H1 (cell line): ENCODE data around the gene PLEKHG2. TPM values are rescaled to one million over a fixed set of nuclear protein-coding genes. Genes with fewer than 3 reads are reported as not detected.

Experiments used
- CTCF ChIA-PET: fragments of 300-600 bp; sonication (Branson Sonifier 250); formaldehyde crosslinking; loops from one replicate; lab custom pipeline; 2021; ENCODE audit not compliant: partially characterized antibody; lab: Charles Lee
- POLR2A ChIA-PET: fragments of 300-600 bp; sonication (Branson Sonifier 250); formaldehyde crosslinking; loops from one replicate; lab custom pipeline; 2021; ENCODE audit warnings: inconsistent platforms; ENCODE audit not compliant: partially characterized antibody; lab: Charles Lee
- DNase-seq, 2 experiments: peaks; one replicate each; pipeline versions ENCODE4 v3.0.0 to v3.0.0-alpha.2; 2010 to 2022; ENCODE audit warnings: low spot score in 2 of 2, low read depth in 1 of 2, mixed read lengths in 1 of 2
- FAIRE-seq: peaks from 2 replicates; lab custom pipeline; 2011; peaks lifted over from hg19 to GRCh38; lab: Jason Lieb, UNC
- H2AFZ ChIP-seq: 2 replicates; pipeline ENCODE4 v1.8.1; 2012; ENCODE audit warnings: low read length, inconsistent platforms
- H2AK5ac ChIP-seq: 2 replicates; pipeline ENCODE4 v1.6.1; 2013; ENCODE audit warnings: low read depth, low read length
- H2BK120ac ChIP-seq: replicated peaks from 2 replicates; pipeline ENCODE3; 2013; ENCODE audit warnings: low read depth, low read length, inconsistent platforms
- H2BK12ac ChIP-seq: 2 replicates; pipeline ENCODE4 v1.6.1; 2013; ENCODE audit warnings: low read depth, low read length
- H2BK15ac ChIP-seq: 2 replicates; pipeline ENCODE4 v1.6.1; 2013; ENCODE audit warnings: low read length
- H2BK20ac ChIP-seq: 2 replicates; pipeline ENCODE4 v1.6.1; 2013; ENCODE audit warnings: low read length
- H2BK5ac ChIP-seq: 2 replicates; pipeline ENCODE4 v1.6.1; 2013; ENCODE audit warnings: low read depth, low read length
- H3K14ac ChIP-seq: 2 replicates; pipeline ENCODE4 v1.6.1; 2013; ENCODE audit warnings: inconsistent platforms; ENCODE audit not compliant: insufficient read length
- H3K18ac ChIP-seq: 2 replicates; pipeline ENCODE4 v1.6.1; 2013; ENCODE audit warnings: low read length; ENCODE audit errors: extremely low read depth
- H3K23ac ChIP-seq: 2 replicates; pipeline ENCODE4 v1.6.1; 2013; ENCODE audit warnings: inconsistent platforms; ENCODE audit not compliant: insufficient read length
- H3K23me2 ChIP-seq: 2 replicates; pipeline ENCODE4 v1.6.1; 2013; ENCODE audit warnings: low read depth, low read length
- H3K27ac ChIP-seq: 2 replicates; pipeline ENCODE4 v1.6.1; 2011; ENCODE audit warnings: low read depth, low read length, inconsistent platforms
- H3K27me3 ChIP-seq, 4 experiments: replicated peaks in 1 of 4; 1 replicate in 1 of 4; 2 replicates in 3 of 4; pipeline versions ENCODE4 v1.6.1 to v1.8.1; 2011 to 2013; ENCODE audit warnings: low read length in 3 of 4, mild to moderate bottlenecking in 3 of 4, inconsistent platforms in 2 of 4, mixed read lengths in 2 of 4, moderate library complexity in 1 of 4; ENCODE audit not compliant: control insufficient read depth in 3 of 4, insufficient read depth in 3 of 4; ENCODE audit errors: extremely low read depth in 1 of 4
- H3K36me3 ChIP-seq, 4 experiments: 2 replicates each; pipeline versions ENCODE4 v1.6.1 to v1.8.1; 2011 to 2013; ENCODE audit warnings: mild to moderate bottlenecking in 4 of 4, low read length in 3 of 4, moderate library complexity in 2 of 4, control low read depth in 1 of 4, inconsistent platforms in 1 of 4; ENCODE audit not compliant: insufficient read depth in 4 of 4, control insufficient read depth in 2 of 4
- H3K4ac ChIP-seq: replicated peaks from 2 replicates; pipeline ENCODE3; 2013; ENCODE audit warnings: low read length, low read depth, mixed read lengths, inconsistent platforms; ENCODE audit not compliant: insufficient read length
- H3K4me1 ChIP-seq, 4 experiments: replicated peaks in 1 of 4; 1 replicate in 1 of 4; 2 replicates in 3 of 4; pipeline versions ENCODE4 v1.6.1 to v1.8.1; 2011 to 2013; ENCODE audit warnings: low read length in 3 of 4, inconsistent platforms in 2 of 4, mixed read lengths in 1 of 4; ENCODE audit not compliant: insufficient read depth in 4 of 4, control insufficient read depth in 3 of 4
- H3K4me2 ChIP-seq, 2 experiments: 2 replicates each; pipeline versions ENCODE4 v1.6.1 to v1.8.1; 2011 to 2013; ENCODE audit warnings: low read depth in 2 of 2, low read length in 2 of 2, control low read depth in 1 of 2, inconsistent platforms in 1 of 2, mild to moderate bottlenecking in 1 of 2; ENCODE audit not compliant: insufficient read depth in 1 of 2
- H3K4me3 ChIP-seq, 4 experiments: fragments of 200-600, 300-600 bp in 1 of 4; sonication (generic), shearing (Covaris generic), sonication (Bioruptor Twin) in 1 of 4; 2 replicates each; pipeline versions ENCODE4 v1.5.1 to v1.8.1; 2011 to 2016; ENCODE audit warnings: low read length in 4 of 4, low read depth in 3 of 4, control low read depth in 2 of 4, inconsistent platforms in 2 of 4, mild to moderate bottlenecking in 2 of 4, mixed read lengths in 1 of 4, moderate library complexity in 1 of 4; ENCODE audit not compliant: insufficient read depth in 2 of 4; ENCODE audit errors: extremely low read depth in 1 of 4
- H3K56ac ChIP-seq: replicated peaks from 2 replicates; pipeline ENCODE3; 2013; ENCODE audit warnings: low read depth, mild to moderate bottlenecking, mixed read lengths, low read length, inconsistent platforms; ENCODE audit not compliant: insufficient read length
- H3K79me1 ChIP-seq: 2 replicates; pipeline ENCODE4 v1.6.1; 2013; ENCODE audit warnings: low read depth, low read length, control low read depth
- H3K79me2 ChIP-seq, 2 experiments: 2 replicates each; pipeline versions ENCODE4 v1.6.1 to v1.8.1; 2012 to 2013; ENCODE audit warnings: low read length in 2 of 2, mild to moderate bottlenecking in 2 of 2, inconsistent platforms in 1 of 2; ENCODE audit not compliant: insufficient read depth in 2 of 2, control insufficient read depth in 1 of 2
- H3K9ac ChIP-seq, 4 experiments: replicated peaks in 1 of 4; 1 replicate in 1 of 4; 2 replicates in 3 of 4; pipeline versions ENCODE4 v1.6.1 to v1.8.1; 2011 to 2013; ENCODE audit warnings: low read depth in 3 of 4, low read length in 3 of 4, control low read depth in 2 of 4, mild to moderate bottlenecking in 2 of 4, moderate library complexity in 2 of 4, inconsistent platforms in 1 of 4; ENCODE audit errors: extremely low read depth in 1 of 4
- H3K9me3 ChIP-seq, 2 experiments: 2 replicates each; pipeline versions ENCODE4 v1.6.1 to v1.8.1; 2012 to 2013; ENCODE audit warnings: mild to moderate bottlenecking in 2 of 2, moderate library complexity in 2 of 2, control low read depth in 1 of 2, inconsistent platforms in 1 of 2, low read depth in 1 of 2, low read length in 1 of 2, mixed read lengths in 1 of 2; ENCODE audit not compliant: insufficient read depth in 2 of 2
- H4K20me1 ChIP-seq, 2 experiments: replicated peaks in 1 of 2; 2 replicates each; pipeline versions ENCODE3 to v1.8.1; 2011 to 2013; ENCODE audit warnings: inconsistent platforms in 2 of 2, low read length in 2 of 2, mild to moderate bottlenecking in 1 of 2; ENCODE audit not compliant: insufficient read depth in 2 of 2, control insufficient read depth in 1 of 2
- H4K5ac ChIP-seq: 2 replicates; pipeline ENCODE4 v1.6.1; 2013; ENCODE audit warnings: low read length, low read depth, mixed read lengths, inconsistent platforms; ENCODE audit not compliant: insufficient read length
- H4K8ac ChIP-seq: 2 replicates; pipeline ENCODE4 v1.8.0; 2013; ENCODE audit warnings: mild to moderate bottlenecking, moderate library complexity, low read length, inconsistent platforms; ENCODE audit not compliant: insufficient read depth; ENCODE audit errors: extremely low read depth
- H4K91ac ChIP-seq: replicated peaks from 2 replicates; pipeline ENCODE3; 2013; ENCODE audit warnings: low read length, mixed read lengths, inconsistent platforms; ENCODE audit not compliant: insufficient read length
- ASH2L ChIP-seq: fragments of 200-600, 300-600 bp; sonication (generic); IDR thresholded peaks from one replicate; pipeline ENCODE4 v1.7.1; 2017; ENCODE audit warnings: low read length
- BACH1 ChIP-seq: IDR thresholded peaks from 2 replicates; pipeline ENCODE4 v1.6.1; 2012; ENCODE audit warnings: low read length, improper control_type of control experiment
- E2F6 ChIP-seq: IDR thresholded peaks from 2 replicates; pipeline ENCODE4 v1.6.1; 2012; ENCODE audit warnings: inconsistent platforms
- GTF2F1 ChIP-seq: IDR thresholded peaks from 2 replicates; pipeline ENCODE4 v1.6.1; 2012; ENCODE audit warnings: low read depth, low read length, improper control_type of control experiment, borderline replicate concordance
- TCF12 ChIP-seq: IDR thresholded peaks from 2 replicates; pipeline ENCODE4 v1.6.1; 2011; ENCODE audit warnings: low read depth, mild to moderate bottlenecking, low read length
- WGBS, 2 experiments: shearing (Covaris generic) in 1 of 2; methylation state at CpG; one replicate each; pipeline versions ENCODE4 v1.1.6 to v1.1.7; 2013 to 2015; ENCODE audit warnings: low lambda C conversion rate in 2 of 2, mixed read lengths in 2 of 2, inconsistent platforms in 1 of 2, low coverage in 1 of 2, missing lambda C conversion rate in 1 of 2; ENCODE audit not compliant: insufficient replicate concordance in 2 of 2, insufficient coverage in 1 of 2, insufficient read length in 1 of 2; ENCODE audit errors: extremely low coverage in 1 of 2, missing lambda C conversion rate in 1 of 2; 5-methylcytosine and 5-hydroxymethylcytosine counted together
- polyA plus RNA-seq, 7 experiments: library from polyadenylated mRNA; depleted of rRNA in 3 of 7; stranded (reverse) in 5 of 7; unstranded in 2 of 7; fragments of >200 nt in 5 of 7; fragments of 200-250 nt in 2 of 7; gene quantifications; 1 replicate in 5 of 7; 2 replicates in 1 of 7; 4 replicates in 1 of 7; pipeline versions ENCODE4 v1.2.1 to v1.2.3, GENCODE V29; 2011 to 2013; ENCODE audit warnings: missing spikeins in 2 of 7, mixed read lengths in 2 of 7
- total RNA-seq: library from RNA; stranded (reverse); fragmentation: NEBNext Ultra II Directional; extraction: Animal tissue kit (Norgen Biotek cat#: 25700); gene quantifications from 2 replicates; pipeline ENCODE4 v1.2.1, GENCODE V29; 2021

The PLEKHG2 gene
- total and polyA plus RNA-seq, 2 of the 8 experiments (the other 6 are each of a cell fraction or from before 2014, with no cell fraction given), result 16.9 to 65.7 TPM

GRCh38 chr19:39408392-39409207 lies 3.9 kb upstream of the PLEKHG2 start:
- ChIA-PET POLR2A (interaction anchor here (1.0 to 14.3 kb wide), 16 partner anchors 8 to 143 kb away, joined by 3 to 234 read pairs (median 4); partner anchors contain the start of genes MED29, PAF1, RPS16 and SUPT5H), CTCF (interaction anchor here (0.6 to 3.9 kb wide), 5 partner anchors 8 to 52 kb away, joined by 3 to 38 read pairs (median 4); partner anchors contain the start of gene RPS16)
- WGBS, 2 experiments, result 82% methylated on average over 18 of the region's 20 CpGs; no CpG with 5 or more reads in 1 of the 2 experiments
- Histone ChIP-seq H3K18ac (no peak overlapping the region), H4K91ac (no peak overlapping the region), H4K5ac (no peak overlapping the region), H3K9me3 (no peaks in the 10 kb centered on the region), H2BK20ac (no peak overlapping the region), H3K56ac (no peak overlapping the region), H3K23me2 (peaks cover 17% of the 10 kb centered on the region), H3K23ac (no peak overlapping the region), H2BK5ac (no peak overlapping the region), H4K20me1 (peaks cover 0 to 5% of the 10 kb centered on the region in 2 experiments), H3K27me3 (no peaks in the 10 kb centered on the region), H3K79me1 (no peaks in the 10 kb centered on the region), H3K4me1 (peaks cover 10 to 41% (median 21%) of the 10 kb centered on the region in 4 experiments), H3K14ac (no peak overlapping the region), H2AK5ac (no peak overlapping the region), H3K27ac (no peak overlapping the region), H3K4ac (no peak overlapping the region), H3K36me3 (peaks cover 0 to 5% (median 0%) of the 10 kb centered on the region in 4 experiments; a peak in 1 of 8 replicates), H3K9ac (no peak overlapping the region), H3K79me2 (peaks cover 0 to 20% of the 10 kb centered on the region in 2 experiments; a peak in 1 of 4 replicates), H2BK15ac (no peak overlapping the region; the same call in 1 of the 2 replicates), H3K4me3 (peak overlapping the region in 2 of 4 experiments; percentile 10 to 97; a peak in 3 of 8 replicates), H2BK120ac (no peak overlapping the region), H4K8ac (no peak overlapping the region)
- DNase-seq (peak in 1 of 2 experiments; percentile 49), FAIRE-seq (no peak)
- TF ChIP-seq TCF12 (no peak), ASH2L (no peak), GTF2F1 (no peak), BACH1 (no peak), E2F6 (no peak)
- TF ChIP-seq, all 59 proteins: peak for 0
- Histone ChIP-seq H2AFZ (no peak overlapping the region), H2BK12ac (no peak overlapping the region; the same call in 1 of the 2 replicates), H3K4me2 (peak overlapping the region; percentile 81 to 84)
